ENCODE results near the gene ZNRF4.

GRCh38 chr19:5445561-5446055 is 9.6 kb upstream of the ZNRF4 start:
- TF ChIP-seq EZH2phosphoT487 (conservative IDR thresholded peaks at IDR 0.05; ENCODE audit: low read length) (no peak), CTCF (IDR thresholded peaks at IDR 0.05; ENCODE audit: insufficient read depth, low read length, poor library complexity, severe bottlenecking) (no peak)

All from SU-DHL-6 (cell line).